MCF 10A (cell line): ENCODE results near the gene MIDN. TPM values are rescaled to one million over a fixed set of nuclear protein-coding genes. Genes with fewer than 3 reads are reported as not detected.

Source experiments
- BruUV-seq: library from RNA; stranded (reverse); fragments of 400-500 nt; replicated peaks from 2 replicates; lab custom pipeline; 2021; lab: Mats Ljungman, UMichigan
- CTCF ChIA-PET: fragments of 300-600 bp; sonication (Branson Sonifier 250); formaldehyde crosslinking; extraction: SDS; loops from one replicate; lab custom pipeline; 2021; ENCODE audit warnings: antibody characterized with exemption, inconsistent platforms; lab: Yijun Ruan, JAX
- POLR2A ChIA-PET: fragments of 300-600, 350-650 bp; sonication (Branson Sonifier 250); formaldehyde crosslinking; extraction: SDS; loops from one replicate; lab custom pipeline; 2020; ENCODE audit warnings: antibody characterized with exemption, inconsistent platforms; lab: Yijun Ruan, JAX
- DNase-seq: peaks from one replicate; pipeline ENCODE4 v3.0.0-alpha.2; 2018; ENCODE audit not compliant: unreplicated experiment
- H3K27ac Mint-ChIP-seq: one replicate; pipeline ENCODE4 v1.8.0; 2022; ENCODE audit warnings: mild to moderate bottlenecking, low read depth, mixed read lengths; ENCODE audit not compliant: unreplicated experiment
- H3K27me3 Mint-ChIP-seq: one replicate; pipeline ENCODE4 v1.8.0; 2022; ENCODE audit warnings: mixed read lengths; ENCODE audit not compliant: insufficient read depth, unreplicated experiment
- H3K36me3 Mint-ChIP-seq: one replicate; pipeline ENCODE4 v1.8.0; 2022; ENCODE audit warnings: mild to moderate bottlenecking, moderate library complexity, mixed read lengths; ENCODE audit not compliant: insufficient read depth, unreplicated experiment
- H3K4me1 Mint-ChIP-seq: one replicate; pipeline ENCODE4 v1.8.0; 2022; ENCODE audit warnings: mixed read lengths; ENCODE audit not compliant: insufficient read depth, unreplicated experiment
- H3K4me3 Mint-ChIP-seq: one replicate; pipeline ENCODE4 v1.8.0; 2022; ENCODE audit warnings: mild to moderate bottlenecking, moderate library complexity, mixed read lengths; ENCODE audit not compliant: unreplicated experiment
- H3K9me3 Mint-ChIP-seq: one replicate; pipeline ENCODE4 v1.8.0; 2022; ENCODE audit warnings: mixed read lengths; ENCODE audit not compliant: unreplicated experiment
- CTCF ChIP-seq: fragments of 200-600 bp; IDR thresholded peaks from one replicate; pipeline ENCODE4 v1.8.0; 2022; ENCODE audit warnings: antibody characterized with exemption, mild to moderate bottlenecking; ENCODE audit not compliant: unreplicated experiment
- intact Hi-C: fragments of 100-400 bp; cut with micrococcal nuclease; formaldehyde crosslinking; loops from 2 replicates; pipeline ENCODE4 v1.14.1; 2022
- total RNA-seq: library from RNA; stranded (reverse); gene quantifications from 2 replicates; pipeline ENCODE4 v1.2.3, GENCODE V29; 2022

The MIDN gene
- total RNA-seq, 1 experiment from 2014 or later = 73.6 TPM

GRCh38 chr19:1274081-1274851 lies 25.9 kb downstream of the MIDN start:
- Mint-ChIP-seq H3K4me1 (peaks cover 13% of the 10 kb centered on the region), H3K27ac (no peak overlapping the region), H3K4me3 (peak overlapping the region; percentile 77), H3K9me3 (no peaks in the 10 kb centered on the region), H3K36me3 (peaks cover 75% of the 10 kb centered on the region), H3K27me3 (no peaks in the 10 kb centered on the region)
- no TSS peak for BruUV-seq
- TF ChIP-seq CTCF = no peak
- POLR2A ChIA-PET = interaction anchor here (0.6 to 2.9 kb wide), 12 partner anchors 8 to 699 kb away, joined by 3 to 21 read pairs (median 3); partner anchors contain the start of gene ATP5F1D
- intact Hi-C loops = loop anchor here (10.0 kb wide), 1 partner anchor 111 kb away; the partner anchor contains the start of gene NDUFS7
- DNase-seq = no peak
- CTCF ChIA-PET = interaction anchor here (0.6 to 1.9 kb wide), 6 partner anchors 30 to 180 kb away, joined by 3 to 20 read pairs (median 3); no protein-coding TSS in a partner anchor

GRCh38 chr19:1274852-1275259 lies 26.5 kb downstream of the MIDN start:
- H3K9me3 Mint-ChIP-seq = no peaks in the 10 kb centered on the region
- H3K36me3 Mint-ChIP-seq = peaks cover 75% of the 10 kb centered on the region
- no peak for TF ChIP-seq CTCF
- H3K4me3 Mint-ChIP-seq = peak overlapping the region; percentile 77
- POLR2A ChIA-PET = interaction anchor here (0.6 to 1.9 kb wide), 25 partner anchors 9 to 785 kb away, joined by 3 to 21 read pairs (median 4); partner anchors contain the start of gene ATP5F1D
- peaks cover 14% of the 10 kb centered on the region for H3K4me1 Mint-ChIP-seq
- intact Hi-C loops = loop anchor here (5.0 to 10.0 kb wide), 2 partner anchors 110 to 237 kb away; partner anchors contain the start of genes ADAMTSL5 and NDUFS7
- no peak for DNase-seq
- CTCF ChIA-PET = interaction anchor here (0.6 to 1.9 kb wide), 3 partner anchors 31 to 180 kb away, joined by 3 to 20 read pairs (median 3); no protein-coding TSS in a partner anchor
- no peak overlapping the region for H3K27ac Mint-ChIP-seq
- BruUV-seq = no TSS peak
- no peaks in the 10 kb centered on the region for H3K27me3 Mint-ChIP-seq

GRCh38 chr19:1275260-1275975 lies 27.0 kb downstream of the MIDN start, which contains the start of gene FAM174C:
Gene FAM174C, plus strand, starts transcription at chr19:1275530. Its CDS starts 20 bp downstream, at chr19:1275550.
- H3K4me3 Mint-ChIP-seq = peak within 1 kb of the TSS; percentile 77
- no peaks in the 10 kb centered on the region for H3K9me3 Mint-ChIP-seq
- BruUV-seq = TSS peak; percentile 34
- peaks cover 74% of the 10 kb centered on the region for H3K36me3 Mint-ChIP-seq
- no peak for TF ChIP-seq CTCF
- DNase-seq = peak; percentile 98
- H3K27ac Mint-ChIP-seq = peak within 1 kb of the TSS; percentile 88
- no peaks in the 10 kb centered on the region for H3K27me3 Mint-ChIP-seq
- POLR2A ChIA-PET = interaction anchor here (0.6 to 1.9 kb wide), 24 partner anchors 9 to 784 kb away, joined by 3 to 21 read pairs (median 4); partner anchors contain the start of gene ATP5F1D
- intact Hi-C loops = loop anchor here (5.0 to 10.0 kb wide), 2 partner anchors 109 to 237 kb away; partner anchors contain the start of genes ADAMTSL5 and NDUFS7
- peaks cover 19% of the 10 kb centered on the region for H3K4me1 Mint-ChIP-seq
- CTCF ChIA-PET = no interaction called here
